Stimulated activated CD8-positive, alpha-beta memory T cell treated with anti-CD3 and anti-CD28 coated beads, Interleukin-4, amount 100 ng/mL, for 24 hours (primary cell): ENCODE results near the gene C19orf44.
"Not testable (repeated sequence)": the region's sequence is repeated elsewhere in the genome, so short reads cannot be mapped to it uniquely, and the experiment has no call there.

Experiments
- DNase-seq: peaks from one replicate; pipeline ENCODE4 v3.0.0-alpha.2; 2020; ENCODE audit warnings: low read depth

C19orf44 gene

DNA sequence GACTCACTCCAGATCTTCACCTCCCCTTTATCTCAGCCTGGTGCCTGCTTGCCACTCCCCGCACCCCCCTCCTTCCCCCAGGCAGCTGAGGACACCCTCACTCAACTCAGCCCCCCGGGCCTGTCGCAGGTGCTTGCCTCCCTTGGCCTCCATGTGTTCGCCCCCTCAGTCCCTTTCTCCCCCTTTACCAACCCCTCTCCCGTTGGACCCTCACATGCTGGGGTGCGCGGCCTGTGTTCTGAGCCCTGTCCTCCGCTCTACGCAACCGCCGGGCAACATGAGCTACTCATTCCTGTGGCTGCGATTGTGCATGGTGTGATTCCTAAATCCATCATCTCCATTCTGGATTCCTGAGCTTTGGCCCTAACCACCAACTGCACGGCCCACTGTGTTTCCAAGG lies 40.9 kb downstream of the C19orf44 start:
- DNase-seq, result no peak

DNA sequence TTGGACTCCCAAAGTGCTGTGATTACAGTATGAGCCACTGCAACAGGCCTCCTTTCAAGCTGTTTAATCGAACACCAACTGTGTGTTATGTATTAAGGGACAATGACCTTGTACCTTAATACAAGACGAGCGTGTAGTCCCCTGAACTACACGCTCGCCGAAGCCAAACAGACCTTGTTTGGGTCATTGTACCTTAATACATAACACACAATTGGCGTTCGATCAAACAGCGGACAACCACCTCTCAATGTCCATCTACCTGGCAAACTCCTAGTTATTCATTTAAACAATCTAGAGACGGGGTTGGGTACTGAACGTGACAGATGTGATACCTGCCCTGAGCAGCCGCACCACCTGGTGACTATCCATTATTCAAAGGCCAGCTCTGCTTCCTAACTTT lies 44.8 kb downstream of the C19orf44 start:
- no peak for DNase-seq

DNA sequence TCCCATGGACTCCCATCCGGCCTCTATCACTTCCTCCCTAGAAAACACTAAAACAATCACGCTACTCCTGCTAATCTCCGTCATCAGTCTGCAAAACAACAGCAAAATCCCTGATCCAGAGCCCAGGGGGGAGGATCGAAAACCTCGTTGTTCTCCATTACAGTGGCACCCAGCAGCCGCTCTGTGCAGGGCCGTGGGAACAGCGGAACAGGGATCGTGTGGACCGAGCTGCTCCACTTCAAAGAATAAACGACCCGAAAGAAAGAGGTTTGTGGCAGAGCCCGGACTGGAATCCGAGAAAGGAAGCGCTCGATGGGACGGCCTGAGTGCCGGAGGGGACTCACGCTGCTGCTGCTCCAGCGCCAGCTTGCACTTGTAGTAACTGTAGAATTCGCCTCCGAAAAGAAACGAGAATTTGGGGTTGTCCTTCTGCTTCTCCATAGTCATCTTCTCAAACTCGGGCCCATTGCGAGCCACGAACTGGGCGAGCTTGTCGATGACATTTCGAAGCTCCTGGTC lies 45.4 kb downstream of the C19orf44 start:
- DNase-seq, result no peak

GRCh38 chr19:16542045-16542909 lies 46.1 kb downstream of the C19orf44 start, which contains the start of gene CHERP:
Gene CHERP, minus strand, starts transcription at chr19:16542437. Its CDS starts 59 bp downstream, at chr19:16542378.
- peak; percentile 93 for DNase-seq

DNA sequence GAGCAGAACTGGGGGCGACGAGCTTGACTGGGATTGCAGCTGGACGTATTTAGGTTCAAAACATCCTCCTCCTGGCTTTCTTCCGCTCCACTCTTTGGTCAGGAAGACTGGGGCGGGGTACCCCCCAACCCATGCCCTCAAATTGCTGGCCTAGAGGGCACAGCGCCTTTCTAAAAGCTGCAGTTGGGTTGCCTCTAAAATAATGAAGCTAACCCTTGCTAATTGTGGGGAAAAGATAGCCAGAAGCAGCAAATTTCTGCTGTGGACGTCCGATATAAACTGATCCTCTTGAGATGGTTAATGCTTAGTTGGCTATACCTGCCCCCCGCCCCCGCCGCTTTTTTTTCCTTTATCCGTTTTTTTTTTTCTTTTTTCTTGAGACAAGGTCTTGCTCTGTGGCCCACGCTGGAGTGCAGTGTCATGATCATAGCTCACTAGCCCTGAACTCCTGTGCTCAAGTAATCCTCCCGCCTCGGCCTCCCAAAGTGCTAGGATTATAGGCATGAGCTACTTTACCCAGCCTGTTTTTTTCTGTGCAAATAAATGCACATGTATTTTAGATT lies 46.8 kb downstream of the C19orf44 start:
- no peak for DNase-seq

GRCh38 chr19:16543734-16544133 lies 47.5 kb downstream of the C19orf44 start:
- DNase-seq, result not testable (repeated sequence)

DNA sequence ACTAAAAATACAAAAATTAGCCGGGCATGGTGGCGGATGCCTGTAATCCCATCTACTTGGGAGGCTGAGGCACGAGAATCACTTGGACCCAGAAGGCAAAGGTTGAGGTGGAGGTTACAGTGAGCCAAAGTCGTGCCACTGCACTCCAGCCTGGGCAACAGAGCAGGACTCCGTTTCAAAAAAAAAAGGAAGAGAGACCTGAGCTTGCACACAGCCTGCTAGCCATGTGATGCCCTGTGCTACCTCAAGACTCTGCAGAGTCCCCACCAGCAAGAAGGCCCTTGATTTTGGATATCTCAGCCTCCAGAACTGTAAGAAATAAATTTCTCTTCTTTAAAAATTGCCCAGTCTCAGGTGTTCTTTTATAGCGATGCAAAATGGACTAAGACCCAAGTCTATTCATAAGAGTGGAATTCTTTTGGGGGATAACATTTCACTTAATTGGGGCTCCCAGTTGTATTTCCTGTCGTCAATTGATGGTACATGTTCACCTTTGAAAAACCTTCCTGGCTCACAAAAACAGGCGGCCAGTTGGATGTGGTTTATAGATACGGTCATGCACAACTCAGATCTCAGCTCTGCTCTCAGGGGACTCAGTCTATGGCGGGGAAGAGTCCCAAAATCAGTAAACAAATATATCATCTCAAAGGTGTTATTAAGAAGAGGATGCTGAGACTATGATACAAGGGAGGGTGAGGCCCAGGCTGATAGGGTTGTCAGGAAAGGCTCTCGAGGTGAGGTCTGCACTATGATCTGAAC lies 48.5 kb downstream of the C19orf44 start:
- DNase-seq, result no peak

DNA sequence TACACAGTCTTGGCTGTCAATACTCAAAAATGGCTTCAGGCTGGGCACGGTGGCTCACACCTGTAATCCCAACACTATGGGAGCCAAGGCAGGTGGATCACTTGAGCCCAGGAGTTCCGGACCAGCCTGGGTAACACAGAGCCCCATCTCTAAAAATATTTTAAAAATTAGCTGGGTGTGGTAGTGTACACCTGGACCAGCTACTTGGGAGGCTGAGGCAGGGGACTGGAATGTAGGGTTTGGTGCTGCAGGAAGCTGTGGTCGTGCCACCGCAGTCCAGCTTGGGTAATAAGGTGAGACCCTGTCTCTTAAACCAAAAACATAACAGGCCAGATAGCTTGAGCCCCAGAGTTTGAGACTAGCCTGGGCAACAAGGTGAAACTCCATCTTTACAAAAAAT lies 52.8 kb downstream of the C19orf44 start:
- DNase-seq, result no peak

DNA sequence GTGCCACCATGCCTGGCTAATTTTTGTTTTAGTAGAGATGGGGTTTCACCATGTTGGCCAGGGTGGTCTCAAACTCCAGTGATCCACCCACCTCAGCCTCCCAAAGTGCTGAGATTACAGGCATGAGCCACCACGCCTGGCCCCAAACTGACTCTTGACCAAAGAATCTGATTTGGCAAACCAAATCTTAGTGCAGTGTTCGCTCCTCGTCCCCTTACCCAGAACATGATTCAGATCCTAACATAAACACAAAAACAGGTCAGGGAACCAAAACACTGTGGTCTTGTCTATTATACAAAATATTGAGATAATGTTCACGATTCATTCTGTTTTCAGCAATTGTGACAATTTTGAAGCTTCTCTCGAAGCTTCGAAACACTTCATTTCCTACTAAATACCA lies 55.7 kb downstream of the C19orf44 start:
- not testable (repeated sequence) for DNase-seq

DNA sequence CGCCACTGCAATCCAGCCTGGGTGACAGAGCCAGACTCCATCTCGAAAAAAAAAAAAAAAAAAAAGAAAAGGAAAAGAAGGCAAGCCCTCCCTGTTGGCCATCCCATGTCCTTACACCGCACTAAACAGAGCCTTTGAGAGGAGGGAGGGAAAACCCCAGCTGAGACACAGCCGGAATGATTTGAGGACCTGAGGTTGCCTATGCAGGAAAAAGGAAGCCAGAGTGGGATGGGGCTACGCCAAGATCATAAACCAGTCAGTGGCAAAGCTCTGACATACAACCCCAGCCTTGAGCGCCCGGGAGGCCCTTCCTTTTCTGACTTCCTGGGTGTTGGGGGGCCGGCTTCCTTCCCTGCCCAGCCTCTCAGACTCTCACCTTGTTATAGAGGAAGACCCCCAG lies 58.6 kb downstream of the C19orf44 start:
- no peak for DNase-seq

GRCh38 chr19:16559780-16560276 lies 63.6 kb downstream of the C19orf44 start:
- no peak for DNase-seq

- DNase-seq, result no peak
These were observed 65.2 kb downstream of the C19orf44 start for GRCh38 chr19:16561382-16561781.

DNA sequence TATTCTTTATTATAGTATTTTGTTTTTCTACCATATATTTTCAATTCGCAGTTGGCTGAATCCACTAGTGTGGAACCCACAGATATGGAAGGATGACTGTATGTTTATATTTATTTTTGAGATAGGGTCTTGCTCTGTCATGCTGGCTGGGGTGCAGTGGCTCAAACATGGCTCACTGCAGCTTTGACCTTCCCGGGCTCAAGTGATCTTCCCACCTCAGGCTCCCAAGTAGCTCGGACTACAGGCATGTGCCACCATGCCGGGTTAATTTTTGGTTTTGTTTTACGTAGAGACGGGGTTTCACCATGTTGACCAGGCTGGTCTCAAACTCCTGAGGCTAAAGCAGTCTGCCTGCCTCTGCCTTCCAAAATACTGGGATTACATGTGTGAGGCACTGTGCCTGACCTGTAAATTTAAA lies 66.4 kb downstream of the C19orf44 start:
- DNase-seq, result no peak

DNA sequence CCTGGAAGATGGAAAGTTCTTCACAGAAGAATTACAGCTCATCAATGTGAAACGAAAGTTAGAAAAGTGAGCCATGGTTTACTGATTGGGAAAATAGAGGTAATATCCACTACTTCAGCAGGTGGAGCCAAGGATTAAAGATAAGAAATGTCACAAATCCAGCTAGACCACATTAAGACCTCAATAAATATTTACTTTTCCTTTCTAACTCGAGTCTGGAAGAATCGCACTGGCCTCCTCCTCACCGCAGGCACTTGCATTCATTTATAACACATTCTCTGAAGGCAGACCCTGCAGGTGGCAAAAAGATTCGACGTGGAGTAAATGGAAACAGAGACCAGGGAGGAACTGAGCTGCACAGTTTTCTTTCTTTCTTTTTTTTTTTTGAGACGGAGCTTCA lies 68.6 kb downstream of the C19orf44 start:
- DNase-seq, result no peak

GRCh38 chr19:16566161-16566560 lies 70.0 kb downstream of the C19orf44 start:
- peak; percentile 48 for DNase-seq

- DNase-seq, result no peak
These were observed 70.5 kb downstream of the C19orf44 start for GRCh38 chr19:16566702-16567101.

GRCh38 chr19:16569609-16570320 lies 73.6 kb downstream of the C19orf44 start:
- no peak for DNase-seq
